Rectal smooth muscle tissue (tissue), 1 donor: Measurements from ENCODE around the gene GPC2.
A peak's percentile ranks its signal among the peaks of the same experiment; 100 is the strongest.

ENCODE experiments used
- H3K27ac ChIP-seq: one replicate; pipeline ENCODE4 v1.7.0; 2013; ENCODE audit warnings: low read depth, low read length, inconsistent platforms
- H3K27me3 ChIP-seq: one replicate; pipeline ENCODE4 v1.7.0; 2013; ENCODE audit warnings: low read length; ENCODE audit not compliant: control insufficient read depth, insufficient read depth
- H3K36me3 ChIP-seq: one replicate; pipeline ENCODE4 v1.7.0; 2013; ENCODE audit warnings: low read length; ENCODE audit not compliant: control insufficient read depth, insufficient read depth
- H3K4me1 ChIP-seq: one replicate; pipeline ENCODE4 v1.7.0; 2013; ENCODE audit warnings: low read length; ENCODE audit not compliant: control insufficient read depth, insufficient read depth
- H3K4me3 ChIP-seq: one replicate; pipeline ENCODE4 v1.7.0; 2013; ENCODE audit warnings: low read length
- H3K9ac ChIP-seq: one replicate; pipeline ENCODE4 v1.7.0; 2013; ENCODE audit warnings: low read length

GPC2 gene

DNA sequence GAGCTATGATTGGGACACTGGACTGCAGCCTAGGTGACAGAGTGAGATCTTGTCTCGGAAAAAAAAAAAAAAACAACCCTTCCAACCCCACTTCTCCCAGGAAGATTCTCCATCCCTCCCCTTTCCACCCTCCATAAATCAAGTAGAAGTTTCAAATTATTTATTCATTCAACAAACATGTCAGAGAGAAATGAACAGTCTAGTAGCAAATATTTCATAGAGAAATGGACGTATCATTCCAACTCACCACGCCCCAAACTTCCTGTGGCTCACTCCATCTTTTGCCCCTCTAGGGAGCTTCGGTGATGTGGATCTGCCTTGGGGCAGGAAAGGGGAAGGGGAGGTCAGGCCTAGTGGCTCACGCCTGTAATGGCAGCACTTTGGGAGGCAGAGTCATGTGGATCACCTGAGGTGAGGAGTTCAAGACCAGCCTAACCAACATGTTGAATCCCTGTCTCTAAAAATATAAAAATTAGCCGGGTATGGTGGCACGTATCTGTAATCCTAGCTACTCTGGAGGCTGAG is 18.0 kb downstream of the GPC2 start:
- H3K27ac ChIP-seq: peak overlapping the region; percentile 72
- no peak overlapping the region for H3K9ac ChIP-seq
- peaks cover 7% of the 10 kb centered on the region for H3K36me3 ChIP-seq
- peak overlapping the region; percentile 77 for H3K4me3 ChIP-seq
- peaks cover 5% of the 10 kb centered on the region for H3K4me1 ChIP-seq
- H3K27me3 ChIP-seq: no peaks in the 10 kb centered on the region

DNA sequence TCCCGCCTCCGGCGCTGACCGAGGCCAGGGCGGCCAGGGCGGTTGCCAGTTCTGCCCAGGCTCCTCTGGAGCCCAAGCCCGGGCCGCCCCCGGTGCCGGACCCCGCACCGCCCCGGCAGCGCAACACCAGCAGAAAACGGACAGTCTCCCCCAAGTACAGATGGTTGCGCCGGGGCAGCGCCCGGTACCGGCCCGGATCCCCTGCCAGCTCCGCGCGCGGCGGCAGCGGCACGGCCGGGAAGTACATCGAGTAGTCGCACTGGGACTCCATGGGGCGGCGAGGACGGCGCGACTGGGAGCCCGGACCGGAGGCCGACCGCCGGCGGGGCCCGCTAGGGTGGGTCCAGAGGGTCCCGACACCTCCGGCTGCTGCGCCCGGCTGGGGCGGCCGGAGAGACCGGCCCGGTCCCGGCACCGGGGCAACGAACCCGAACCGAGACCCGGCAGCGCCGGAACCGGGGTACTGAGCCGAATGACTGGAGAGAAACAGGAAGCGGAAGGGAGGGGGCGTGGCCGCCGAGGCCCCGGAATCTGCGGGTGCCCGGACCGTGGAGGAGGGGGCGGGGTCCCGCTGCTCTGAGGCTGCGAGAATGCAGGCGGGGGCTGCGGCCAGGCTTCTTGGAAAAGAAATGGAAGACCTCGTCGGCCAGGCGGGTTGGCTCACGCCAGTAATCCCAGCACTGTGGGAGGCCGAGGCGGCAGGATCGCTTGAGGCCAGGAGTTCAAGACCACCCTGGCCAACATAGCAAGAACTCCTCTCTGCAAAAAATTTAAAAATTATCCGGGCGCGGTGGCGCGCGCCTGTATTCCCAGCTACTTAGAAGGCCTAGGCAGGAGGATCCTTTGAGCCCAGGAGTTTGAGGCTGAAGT is 18.7 kb downstream of the GPC2 start, which contains the start of gene TRAPPC14:
TRAPPC14 (minus strand) TSS at position 495 of the 870 bp plus-strand sequence; CDS start at position 271, 224 bp downstream.
- Histone ChIP-seq H3K36me3 (peaks cover 13% of the 10 kb centered on the region), H3K4me3 (peak within 1 kb of the TSS; percentile 77), H3K9ac (peak within 1 kb of the TSS; percentile 75), H3K27ac (peak within 1 kb of the TSS; percentile 72), H3K27me3 (no peaks in the 10 kb centered on the region), H3K4me1 (peaks cover 5% of the 10 kb centered on the region)

DNA sequence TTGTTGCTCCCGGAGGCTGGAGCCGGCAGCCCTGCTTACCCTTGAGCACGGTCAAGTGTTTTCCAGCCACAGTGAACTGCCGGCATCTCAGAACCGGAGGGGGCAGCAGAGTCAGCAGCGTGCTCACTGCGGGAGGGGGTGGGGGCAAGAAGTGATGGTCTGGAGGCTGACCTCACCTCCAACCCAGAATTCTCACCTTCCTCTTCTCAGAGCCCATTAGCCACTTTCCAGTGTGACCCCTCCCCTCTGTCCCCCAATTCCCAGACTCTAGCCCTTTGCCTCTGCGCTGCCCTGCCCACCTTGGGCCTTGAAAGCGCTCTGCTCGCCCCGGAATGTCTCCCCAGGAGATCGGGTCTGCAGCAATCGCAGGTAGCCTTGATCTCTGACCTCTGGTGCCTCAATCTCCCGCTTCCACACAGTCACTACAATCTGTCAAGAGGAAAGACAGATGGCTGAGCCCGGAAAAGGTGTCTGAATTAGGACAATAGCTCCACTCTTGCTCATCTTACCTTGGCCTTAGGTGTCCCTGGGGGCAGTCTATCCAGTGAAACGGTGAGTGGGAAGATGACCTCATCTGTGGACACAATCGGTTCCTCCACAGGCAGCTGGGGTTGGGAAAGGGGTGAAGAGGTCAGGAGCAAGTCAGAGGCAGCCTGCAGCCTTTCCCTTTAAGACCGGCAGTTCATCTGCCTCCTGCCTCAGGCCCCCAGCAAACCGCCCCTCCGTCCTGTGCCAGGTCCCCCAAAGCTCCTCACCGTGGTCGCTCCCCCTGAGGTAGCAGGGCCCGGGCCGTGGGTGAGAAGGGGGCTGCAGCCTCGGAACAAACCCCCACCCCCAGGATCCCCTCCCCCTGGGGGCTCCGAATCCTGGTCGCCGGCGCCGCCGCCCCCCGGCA is 19.6 kb downstream of the GPC2 start:
- H3K36me3 ChIP-seq: peaks cover 13% of the 10 kb centered on the region
- no peak overlapping the region for H3K27ac ChIP-seq
- peaks cover 5% of the 10 kb centered on the region for H3K4me1 ChIP-seq
- H3K9ac ChIP-seq: no peak overlapping the region
- H3K27me3 ChIP-seq: no peaks in the 10 kb centered on the region
- H3K4me3 ChIP-seq: peak overlapping the region; percentile 77

DNA sequence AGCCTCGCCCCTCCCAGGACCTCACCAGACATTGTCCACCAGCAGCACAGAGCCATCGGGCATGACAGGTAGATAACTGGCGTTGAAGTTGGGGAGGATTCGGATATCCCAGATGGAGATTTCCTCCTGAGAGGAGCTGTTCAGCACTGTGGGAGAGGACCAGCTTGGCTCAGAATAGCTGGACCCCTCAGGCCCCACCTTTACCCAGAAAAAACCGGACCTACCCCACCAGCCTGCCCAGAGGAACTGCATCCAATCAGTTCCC is 20.2 kb downstream of the GPC2 start:
- no peak overlapping the region for H3K9ac ChIP-seq
- peaks cover 5% of the 10 kb centered on the region for H3K4me1 ChIP-seq
- peak overlapping the region; percentile 77 for H3K4me3 ChIP-seq
- H3K27me3 ChIP-seq: no peaks in the 10 kb centered on the region
- H3K36me3 ChIP-seq: peaks cover 13% of the 10 kb centered on the region
- H3K27ac ChIP-seq: no peak overlapping the region

DNA sequence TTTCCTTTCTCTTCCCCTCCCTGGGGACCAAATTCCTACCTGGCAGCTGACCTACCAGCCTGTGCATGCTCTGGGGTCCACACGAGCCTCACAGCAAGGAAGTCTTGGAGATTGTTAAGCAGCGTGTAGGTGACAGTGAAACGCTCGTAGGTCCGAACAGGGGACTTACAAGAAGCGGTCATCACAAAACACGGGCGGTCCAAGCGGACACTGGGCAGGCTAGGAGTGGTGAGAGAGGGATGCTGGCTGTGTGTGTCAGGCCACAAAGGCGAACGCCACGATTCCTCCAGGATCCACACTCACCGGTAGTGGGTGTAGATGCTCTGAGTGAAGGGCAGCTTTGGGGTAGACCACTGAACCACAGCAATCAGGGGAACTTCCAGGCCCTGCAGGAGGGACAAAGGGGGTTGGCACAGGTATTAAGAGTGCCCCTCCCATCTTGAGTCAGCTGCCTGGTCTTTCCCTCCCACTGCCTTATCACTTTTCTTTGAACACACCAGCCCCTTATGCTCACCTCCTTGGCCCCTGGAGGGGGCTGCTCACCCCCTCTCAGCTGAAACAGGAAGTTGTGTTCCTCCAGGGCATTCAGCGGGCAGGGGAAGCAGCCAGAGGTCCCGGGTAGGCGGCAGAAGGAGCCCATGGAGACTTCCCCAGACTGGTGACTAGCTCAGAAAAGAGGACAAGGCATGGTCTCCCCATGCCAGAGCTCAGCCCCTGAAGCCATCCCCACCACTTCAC is 20.7 kb downstream of the GPC2 start:
- H3K9ac ChIP-seq: no peak overlapping the region
- no peak overlapping the region for H3K4me3 ChIP-seq
- H3K27me3 ChIP-seq: no peaks in the 10 kb centered on the region
- no peak overlapping the region for H3K27ac ChIP-seq
- H3K4me1 ChIP-seq: peaks cover 5% of the 10 kb centered on the region
- H3K36me3 ChIP-seq: peaks cover 13% of the 10 kb centered on the region

DNA sequence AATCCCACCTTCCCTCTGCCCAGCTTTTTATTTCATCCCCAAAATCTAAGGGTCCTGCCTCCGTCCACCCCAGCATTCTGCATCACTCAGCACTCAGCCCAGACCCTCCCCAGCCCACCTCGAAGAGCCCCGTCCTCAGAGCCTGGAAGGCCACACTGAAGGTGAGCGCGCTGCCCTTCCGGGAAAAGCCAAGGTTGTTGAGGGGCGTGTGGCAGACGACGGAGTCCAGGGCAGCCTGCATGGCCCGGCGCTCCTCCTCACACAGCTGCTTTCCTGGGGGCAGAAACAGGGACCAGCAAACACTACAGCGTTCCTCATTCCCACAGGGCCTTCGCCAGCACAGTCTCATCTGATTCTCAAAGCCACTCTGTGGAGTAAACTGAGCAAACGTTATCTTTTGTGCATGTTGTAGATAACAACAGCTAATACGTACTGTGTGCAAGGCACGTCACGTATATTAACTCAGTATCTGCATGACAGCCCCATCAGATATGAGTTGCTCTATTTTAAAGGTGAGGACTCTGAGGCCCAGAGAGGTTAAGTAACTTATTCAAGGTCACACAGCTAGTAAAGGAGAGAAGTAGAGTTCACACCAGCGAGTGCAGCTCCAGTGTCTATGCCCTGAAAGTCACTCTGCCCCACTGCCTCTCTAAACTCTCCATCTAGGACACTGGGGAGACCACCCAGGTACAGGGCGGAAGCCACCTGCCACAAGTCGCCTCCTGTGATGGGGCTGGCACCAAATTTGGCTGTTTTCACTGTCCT is 21.4 kb downstream of the GPC2 start:
- Histone ChIP-seq H3K27me3 (no peaks in the 10 kb centered on the region), H3K4me1 (peaks cover 5% of the 10 kb centered on the region), H3K27ac (no peak overlapping the region), H3K4me3 (no peak overlapping the region), H3K9ac (no peak overlapping the region), H3K36me3 (peaks cover 13% of the 10 kb centered on the region)

DNA sequence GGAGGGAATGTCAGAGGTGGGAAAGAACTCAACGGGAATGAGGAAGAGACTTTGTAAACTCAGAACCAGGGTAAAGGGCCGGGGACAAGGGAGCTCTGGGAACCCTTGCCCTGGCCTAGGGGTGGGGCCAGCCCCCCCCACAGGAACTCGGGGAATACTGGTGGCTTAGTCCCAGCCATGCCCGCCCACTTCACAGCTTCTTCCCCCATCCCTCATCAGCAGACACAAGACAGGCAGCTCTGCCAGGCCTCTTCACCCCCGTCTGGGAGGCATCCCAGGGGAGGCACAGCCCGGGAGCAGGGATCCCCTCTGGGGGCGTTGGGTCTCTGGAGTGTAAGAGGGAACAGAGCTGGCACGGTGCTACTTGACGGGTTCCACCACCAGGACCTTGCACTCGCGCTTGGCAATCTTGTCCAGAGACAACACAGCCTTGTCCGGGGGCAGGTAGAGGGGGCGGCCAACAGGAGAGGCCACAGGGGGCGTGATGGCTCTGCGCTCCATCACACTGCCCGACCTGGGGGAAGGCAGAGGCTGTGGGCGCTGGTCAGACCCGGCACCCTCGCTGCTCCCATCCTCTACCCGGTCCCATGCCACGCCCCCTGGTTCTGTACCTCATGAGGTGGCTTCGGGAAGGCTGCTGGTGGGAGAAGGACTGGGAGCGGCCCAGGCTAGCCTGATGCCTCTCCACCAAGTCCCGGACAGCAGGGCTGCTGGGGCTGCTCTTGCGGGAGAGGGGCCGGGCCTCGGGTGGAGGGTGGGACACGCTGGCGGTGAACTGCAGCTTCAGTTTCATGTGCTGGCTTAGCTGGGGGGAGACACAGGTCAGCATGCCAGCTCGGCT is 22.3 kb downstream of the GPC2 start:
- Histone ChIP-seq H3K9ac (no peak overlapping the region), H3K27ac (no peak overlapping the region), H3K36me3 (peaks cover 13% of the 10 kb centered on the region), H3K4me1 (peaks cover 5% of the 10 kb centered on the region), H3K4me3 (no peak overlapping the region), H3K27me3 (no peaks in the 10 kb centered on the region)

DNA sequence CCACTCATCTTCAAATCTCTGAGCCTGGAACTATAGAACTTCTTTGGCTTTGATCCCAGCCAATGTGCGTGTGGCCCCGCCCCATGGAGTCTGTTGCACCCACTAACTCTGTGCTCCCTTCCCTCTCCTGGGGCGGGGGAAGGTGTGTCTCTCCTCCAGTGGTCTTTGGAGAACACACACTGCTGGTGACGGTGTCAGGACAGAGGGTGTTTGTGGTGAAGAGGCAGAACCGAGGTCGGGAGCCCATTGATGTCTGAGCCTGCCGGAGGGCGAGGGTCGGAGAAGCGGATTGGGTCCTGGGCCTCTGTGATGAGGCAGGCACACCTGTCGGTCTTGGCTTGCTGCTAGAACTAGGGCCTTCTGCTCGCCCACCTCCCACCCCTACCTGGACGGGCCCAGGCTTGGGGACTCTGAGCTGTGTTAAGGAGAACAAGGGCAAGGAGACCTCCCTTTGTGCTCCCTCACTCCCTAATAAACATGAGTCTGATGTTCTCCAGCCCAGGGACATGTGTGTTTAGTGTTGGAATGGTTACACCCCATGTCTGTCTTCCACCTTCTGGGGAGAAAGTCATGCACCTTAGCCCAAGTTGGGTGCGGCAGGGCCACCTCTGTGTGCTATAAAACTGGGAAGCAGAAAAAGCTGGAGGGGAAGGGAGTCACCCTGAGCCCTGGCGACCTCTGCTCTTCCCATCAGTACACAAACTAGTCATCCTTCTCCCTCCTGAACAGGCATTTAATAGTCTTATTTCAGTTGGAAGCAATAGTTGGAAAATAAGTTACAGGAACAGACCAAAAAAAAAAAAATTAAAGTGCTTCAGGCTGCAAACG is 23.3 kb downstream of the GPC2 start:
- no peak overlapping the region for H3K27ac ChIP-seq
- H3K4me1 ChIP-seq: peaks cover 7% of the 10 kb centered on the region

DNA sequence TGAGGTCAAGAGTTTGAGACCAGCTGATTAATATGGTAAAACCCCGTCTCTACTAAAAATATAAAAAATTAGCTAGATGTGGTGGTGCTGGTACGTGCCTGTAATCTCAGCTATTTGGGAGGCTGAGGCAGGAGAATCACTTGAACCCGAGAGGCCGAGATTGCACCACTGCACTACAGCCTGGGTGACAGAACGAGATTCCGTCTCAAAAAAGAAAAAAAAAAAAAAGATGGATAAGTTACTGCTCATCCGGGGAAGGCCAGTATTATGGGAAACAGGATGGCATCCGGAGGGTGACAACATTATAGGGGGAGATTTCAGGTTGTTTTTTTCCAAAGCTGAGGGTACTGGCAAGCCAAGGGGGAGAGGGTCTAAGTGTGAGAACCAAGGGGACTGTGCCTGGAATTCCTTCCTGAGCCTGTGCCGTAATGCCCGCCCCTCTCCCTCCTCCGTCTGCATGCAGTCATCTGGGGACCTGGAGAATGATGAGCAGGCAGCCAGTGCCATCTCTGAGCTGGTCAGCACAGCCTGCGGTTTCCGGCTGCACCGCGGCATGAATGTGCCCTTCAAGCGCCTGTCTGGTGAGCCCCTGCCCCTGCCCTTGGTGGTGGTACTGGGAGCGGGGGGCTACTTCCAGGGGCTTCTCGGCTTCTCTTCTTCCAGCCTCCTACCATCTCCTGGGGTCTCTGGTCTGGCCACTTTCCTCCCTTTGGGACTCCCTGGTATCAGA is 24.1 kb downstream of the GPC2 start:
- Histone ChIP-seq H3K9ac (no peak overlapping the region), H3K36me3 (peaks cover 13% of the 10 kb centered on the region), H3K4me1 (peaks cover 7% of the 10 kb centered on the region), H3K4me3 (no peak overlapping the region), H3K27ac (no peak overlapping the region), H3K27me3 (no peaks in the 10 kb centered on the region)

More for the DNA sequence above, 23.3 kb downstream of the GPC2 start:
- H3K27me3 ChIP-seq: no peaks in the 10 kb centered on the region
- peak overlapping the region; percentile 23 for H3K4me3 ChIP-seq
- peaks cover 13% of the 10 kb centered on the region for H3K36me3 ChIP-seq
- no peak overlapping the region for H3K9ac ChIP-seq

DNA sequence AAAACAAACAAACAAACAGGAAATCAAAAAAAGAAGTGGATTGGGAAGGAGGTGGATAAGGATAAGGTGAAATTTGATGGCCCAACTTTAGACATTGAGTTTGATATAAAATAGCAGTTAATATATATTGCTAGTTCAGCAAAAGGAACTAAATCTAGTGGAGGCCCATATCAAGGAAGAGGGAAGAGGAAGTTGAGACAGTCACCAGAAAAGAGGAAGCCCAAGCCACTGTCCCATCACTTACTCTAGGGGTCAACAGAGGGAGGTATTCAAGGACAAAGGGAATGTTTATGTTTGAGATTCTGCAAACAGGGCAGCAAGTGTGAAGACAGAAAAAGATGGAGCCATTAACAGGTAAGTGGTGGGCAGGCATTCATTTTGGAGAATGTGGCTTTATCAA is 24.8 kb downstream of the GPC2 start:
- Histone ChIP-seq H3K27me3 (no peaks in the 10 kb centered on the region), H3K36me3 (peaks cover 13% of the 10 kb centered on the region), H3K27ac (no peak overlapping the region), H3K4me1 (peaks cover 2% of the 10 kb centered on the region), H3K9ac (no peak overlapping the region), H3K4me3 (no peak overlapping the region)
